Posterior cingulate gyrus (tissue), 11 donors: ENCODE results near the gene MAN2A1.

Experiments used
- DNase-seq, 10 donors: peaks; one replicate each; pipeline versions ENCODE4 v3.0.0 to v3.0.0-alpha.2; 2020 to 2021; ENCODE audit warnings: mixed read lengths in 3 of 10
- intact Hi-C: fragments of 100-400 bp; cut with DNase I; formaldehyde crosslinking; loops from one replicate; pipeline ENCODE4 v1.15.1; 2023

The MAN2A1 gene

DNA sequence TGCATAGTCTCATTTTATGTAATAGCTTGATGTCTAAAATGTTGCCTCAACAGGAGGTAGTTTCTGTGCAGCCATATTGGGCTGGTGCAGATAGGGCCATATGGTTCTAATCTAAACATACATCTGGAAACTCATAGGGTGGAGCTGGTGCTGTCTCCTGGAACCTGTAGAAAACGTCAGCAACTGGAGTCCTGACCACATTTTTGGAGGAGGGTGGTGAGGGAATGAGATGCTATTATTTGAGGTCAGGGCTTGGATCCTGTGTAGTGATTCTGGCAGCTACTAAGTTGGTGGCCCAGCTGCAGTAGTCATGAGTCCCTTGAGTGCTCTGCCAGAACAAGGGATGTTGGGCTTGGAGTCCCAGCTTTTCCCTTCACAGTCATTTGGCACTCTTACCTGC is 14.1 kb downstream of the MAN2A1 start:
- no peak for DNase-seq
- intact Hi-C loops = loop anchor here (5.0 kb wide), 1 partner anchor 38 kb away; no protein-coding TSS in a partner anchor

DNA sequence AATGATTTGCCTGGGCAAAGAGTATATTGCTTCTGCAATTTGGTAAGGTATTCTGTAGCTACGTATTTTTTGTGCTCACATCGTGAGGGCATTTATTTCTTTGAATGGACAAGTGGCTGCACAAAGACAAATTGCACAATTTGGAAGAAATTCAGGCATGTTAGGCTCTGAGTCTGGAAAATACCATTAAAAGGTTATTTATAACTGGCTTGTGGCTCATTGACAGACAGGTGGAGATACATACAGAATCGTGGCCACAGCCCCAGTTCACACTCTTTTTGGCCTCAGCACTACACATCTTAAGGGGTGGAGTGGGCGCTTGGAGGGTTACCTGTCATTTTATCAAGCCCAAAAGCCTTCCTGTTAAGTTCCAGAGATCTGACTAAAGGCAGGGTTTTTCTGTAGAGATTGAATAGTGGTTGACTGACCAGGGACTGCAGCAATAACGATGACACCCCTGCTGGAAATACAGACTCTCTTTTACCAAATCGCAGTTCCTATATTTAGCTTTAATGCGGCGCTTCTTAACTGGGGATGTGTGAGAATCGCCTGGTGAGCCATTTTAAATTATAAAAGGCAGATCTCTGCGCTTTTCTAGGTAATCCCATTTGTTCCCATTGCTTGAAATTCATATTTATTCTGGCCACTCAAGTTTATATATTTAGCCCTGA is 14.7 kb downstream of the MAN2A1 start:
- DNase-seq = no peak
- intact Hi-C loops = loop anchor here (5.0 kb wide), 1 partner anchor 38 kb away; no protein-coding TSS in a partner anchor

DNA sequence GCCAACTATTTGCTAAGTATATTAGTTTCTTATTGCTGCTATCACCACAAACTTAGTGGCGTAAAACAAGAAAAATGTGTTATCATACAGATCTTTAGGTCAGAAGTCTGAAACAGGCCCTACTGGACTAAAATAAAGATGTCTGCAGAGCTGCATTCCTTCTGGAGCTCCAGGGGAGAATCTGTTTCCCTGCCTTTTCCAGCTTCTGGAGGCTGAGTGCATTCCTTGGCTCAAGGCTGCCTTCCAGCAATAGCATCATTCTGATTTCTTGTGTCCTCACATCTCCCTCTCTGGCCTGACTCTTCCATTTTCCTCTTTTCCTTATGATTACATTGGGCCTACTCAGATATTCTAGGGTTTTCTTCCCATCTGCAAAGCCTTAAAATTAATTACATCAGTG is 15.9 kb downstream of the MAN2A1 start:
- no peak for DNase-seq
- intact Hi-C loops = no loop called here

DNA sequence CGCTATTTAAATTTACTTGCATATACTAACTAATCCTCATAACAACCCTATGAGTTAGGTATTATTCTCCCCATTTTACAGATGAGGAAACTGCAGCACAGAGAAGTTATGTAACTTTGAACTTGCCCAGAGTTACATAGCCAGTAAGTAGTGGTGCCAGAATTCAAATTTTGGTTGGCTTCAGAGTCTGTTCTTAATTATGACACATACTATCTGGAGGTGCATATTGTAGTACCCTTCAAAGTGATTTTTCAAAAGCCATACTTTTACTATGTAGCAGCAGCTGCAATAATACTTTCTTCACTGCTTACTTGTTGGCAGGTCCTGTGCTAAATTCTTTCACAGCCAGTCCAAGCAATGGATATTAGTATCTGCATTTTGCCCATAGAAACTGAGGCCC is 16.4 kb downstream of the MAN2A1 start:
- intact Hi-C loops = no loop called here
- DNase-seq = no peak

DNA sequence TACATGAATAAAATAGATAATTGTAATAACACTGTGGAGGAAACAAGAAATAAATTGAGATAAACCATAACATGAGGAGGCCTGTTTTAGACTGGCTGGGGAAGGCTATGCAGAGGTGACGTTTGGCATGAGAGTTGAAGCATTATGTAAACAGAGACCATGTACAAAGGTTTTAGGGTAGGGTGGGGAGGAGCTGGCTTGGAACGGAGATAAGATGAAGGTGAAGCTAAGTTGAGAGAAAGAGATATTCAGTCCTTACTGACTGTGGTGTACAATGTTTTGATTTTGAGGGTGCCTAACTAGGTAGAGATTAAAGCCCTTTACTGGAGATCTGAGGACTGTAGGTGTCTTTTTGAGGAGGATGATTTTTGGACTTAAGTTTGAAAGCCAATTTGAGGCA is 17.8 kb downstream of the MAN2A1 start:
- intact Hi-C loops = no loop called here
- no peak for DNase-seq

DNA sequence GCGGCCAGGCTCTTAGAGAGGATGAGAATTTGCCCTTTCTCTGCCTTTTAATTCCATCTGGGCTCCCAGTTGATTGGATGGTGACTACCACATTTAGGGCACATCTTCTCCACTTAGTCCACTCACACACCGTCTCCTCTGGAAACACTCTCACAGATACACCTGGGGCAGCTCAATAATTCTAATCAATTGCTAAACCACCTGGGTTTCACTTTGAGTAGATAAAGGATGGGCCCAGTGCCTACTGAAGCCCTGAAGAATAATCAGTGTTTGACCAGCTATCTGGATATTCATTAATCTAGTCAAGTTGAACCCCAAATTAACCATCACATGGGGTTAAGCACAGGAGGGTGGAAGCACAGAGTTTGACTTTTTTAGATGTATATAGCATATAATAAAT is 19.1 kb downstream of the MAN2A1 start:
- DNase-seq = no peak
- intact Hi-C loops = no loop called here

DNA sequence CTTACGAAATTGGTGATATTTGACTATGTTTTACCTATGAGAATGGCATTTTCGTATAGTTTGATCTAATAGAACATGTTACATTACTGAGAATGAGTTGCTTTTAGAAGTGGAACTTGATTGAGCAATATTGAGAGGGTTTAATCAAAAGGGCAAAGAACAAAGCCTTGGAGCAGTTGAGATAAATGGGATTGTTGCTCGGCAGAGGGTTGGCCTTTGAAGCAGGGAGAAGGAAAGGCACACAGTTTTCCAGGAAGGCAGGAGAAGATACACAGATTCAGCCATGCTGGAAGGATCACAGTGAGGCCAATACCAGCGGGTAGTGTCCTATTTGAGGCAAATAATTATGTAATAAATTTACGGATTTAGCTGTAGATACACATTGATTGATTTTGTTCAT is 19.5 kb downstream of the MAN2A1 start:
- intact Hi-C loops = no loop called here
- no peak for DNase-seq

DNA sequence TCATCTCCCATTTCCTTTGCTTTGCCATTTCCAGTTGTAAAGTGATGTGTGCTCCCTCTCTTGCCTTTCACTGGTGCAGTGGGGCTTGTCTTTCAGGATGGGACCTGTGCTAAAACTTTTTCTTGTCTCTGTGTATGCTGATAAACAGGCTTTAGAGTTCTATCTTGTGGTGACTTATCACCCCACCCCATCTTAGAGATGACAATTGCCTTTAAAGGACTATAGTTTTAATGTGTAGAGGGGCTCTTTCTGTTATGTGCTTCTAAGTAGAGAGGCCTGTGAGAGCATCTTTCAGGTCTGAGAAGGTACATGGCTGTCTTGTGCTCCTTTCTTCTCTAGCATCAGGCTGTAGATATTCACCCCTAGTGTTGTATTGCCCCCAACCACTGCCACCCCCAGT is 21.9 kb downstream of the MAN2A1 start:
- intact Hi-C loops = no loop called here
- no peak for DNase-seq

DNA sequence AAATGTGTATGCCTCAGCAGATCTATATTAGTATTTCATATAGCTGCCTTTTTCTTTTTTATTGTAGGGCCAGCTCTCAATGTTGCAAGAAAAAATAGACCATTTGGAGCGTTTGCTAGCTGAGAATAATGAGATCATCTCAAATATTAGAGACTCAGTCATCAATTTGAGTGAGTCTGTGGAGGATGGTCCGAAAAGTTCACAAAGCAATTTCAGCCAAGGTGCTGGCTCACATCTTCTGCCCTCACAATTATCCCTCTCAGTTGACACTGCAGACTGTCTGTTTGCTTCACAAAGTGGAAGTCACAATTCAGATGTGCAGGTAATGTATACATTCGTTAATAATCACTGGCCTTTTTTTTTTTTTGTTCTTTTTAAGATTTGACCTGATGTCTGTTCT is 23.7 kb downstream of the MAN2A1 start:
- DNase-seq = no peak
- intact Hi-C loops = no loop called here

DNA sequence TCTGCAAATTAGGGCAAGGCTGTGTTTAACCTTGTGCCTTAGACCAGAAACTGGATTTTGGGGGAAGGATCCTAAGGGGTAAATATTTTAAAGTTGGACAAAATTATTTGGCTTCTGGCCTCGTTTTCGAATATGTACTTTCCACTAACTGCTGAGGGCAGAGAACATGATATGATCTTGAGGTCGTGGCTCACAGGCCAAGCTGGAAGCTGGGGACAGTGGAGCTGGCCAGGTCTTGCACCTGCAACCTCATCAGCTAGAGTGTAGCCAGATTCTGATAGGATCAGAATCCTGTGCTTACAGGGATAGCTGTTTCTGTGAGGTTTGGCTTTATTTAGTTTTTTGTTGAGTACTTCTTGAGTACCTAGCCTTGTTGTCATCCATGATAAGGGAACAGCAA is 24.9 kb downstream of the MAN2A1 start:
- intact Hi-C loops = no loop called here
- no peak for DNase-seq

DNA sequence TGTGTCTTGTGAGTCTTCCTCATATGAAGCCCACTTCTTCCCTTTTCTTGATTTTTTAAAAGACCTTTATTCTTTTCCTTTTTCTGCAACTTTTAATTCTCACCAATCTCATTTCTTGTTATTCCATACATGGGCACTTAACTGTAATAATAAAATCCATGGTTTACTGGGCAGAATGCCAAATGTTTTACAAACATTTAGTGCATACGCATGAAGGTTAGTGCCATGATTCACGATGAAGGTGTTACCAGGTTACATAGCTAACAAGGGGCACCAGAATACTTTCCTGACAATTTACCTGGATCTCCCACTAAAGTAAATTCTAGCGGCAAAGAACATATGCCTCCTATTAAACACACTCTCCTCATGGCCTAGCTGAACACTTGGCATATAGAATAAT is 28.5 kb downstream of the MAN2A1 start:
- no peak for DNase-seq
- intact Hi-C loops = no loop called here

DNA sequence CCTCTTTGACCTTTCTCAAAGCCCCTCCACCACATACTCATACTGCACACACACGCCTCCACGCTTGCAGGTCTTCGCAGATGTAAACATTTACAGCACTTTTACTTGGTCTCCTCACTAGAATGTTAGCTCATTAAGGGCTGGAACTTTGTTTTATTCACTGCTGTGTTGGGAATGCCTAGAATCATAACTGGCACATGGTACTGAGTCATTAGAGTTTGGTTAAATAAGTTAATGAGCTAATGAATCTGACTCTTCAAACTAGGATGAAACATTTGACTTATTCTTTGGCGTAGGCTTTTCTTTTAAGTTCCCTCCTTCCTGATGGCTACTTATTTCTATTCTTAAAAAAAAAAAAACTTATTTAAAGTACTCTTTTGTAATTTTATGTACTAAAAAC is 28.9 kb downstream of the MAN2A1 start:
- DNase-seq = no peak
- intact Hi-C loops = no loop called here

DNA sequence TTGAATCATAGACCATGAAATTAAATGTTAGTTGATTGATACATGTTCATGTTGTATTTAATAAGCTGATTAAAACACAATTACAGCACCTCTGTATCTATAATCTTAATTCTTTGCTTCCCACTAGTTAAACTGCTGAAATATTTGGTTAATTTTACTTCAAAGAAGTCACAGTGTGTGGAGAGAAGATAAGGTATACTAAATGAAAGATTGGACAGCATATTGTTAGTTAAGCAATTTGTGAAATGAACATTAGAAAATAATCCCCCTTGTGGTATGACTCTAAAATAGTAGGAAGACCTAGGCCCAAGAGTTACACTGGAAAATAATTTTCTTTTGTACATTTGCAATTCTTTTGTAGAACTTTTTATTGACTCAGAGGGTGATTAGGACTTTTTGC is 30.3 kb downstream of the MAN2A1 start:
- no peak for DNase-seq

DNA sequence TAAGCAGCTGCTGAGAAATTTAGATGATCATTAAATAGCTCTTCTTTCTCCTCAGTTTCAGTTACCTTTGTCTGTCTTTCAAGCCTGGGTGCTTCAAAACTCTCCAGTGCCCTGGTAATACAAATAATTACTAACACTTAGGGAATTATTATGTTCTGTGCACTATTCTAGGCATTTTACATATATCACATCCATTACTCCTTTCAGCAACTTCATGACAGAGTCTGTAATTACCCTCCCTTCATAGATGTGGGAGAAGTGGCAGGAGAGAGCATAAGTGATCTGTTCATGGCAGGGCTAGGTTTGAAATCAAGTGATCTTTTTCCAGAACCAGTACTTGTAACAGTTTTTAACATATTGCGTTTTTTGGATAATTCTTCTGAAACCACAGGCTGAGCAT is 32.0 kb downstream of the MAN2A1 start:
- intact Hi-C loops = no loop called here
- DNase-seq = no peak

More for the DNA sequence above, 30.3 kb downstream of the MAN2A1 start:
- intact Hi-C loops = no loop called here

DNA sequence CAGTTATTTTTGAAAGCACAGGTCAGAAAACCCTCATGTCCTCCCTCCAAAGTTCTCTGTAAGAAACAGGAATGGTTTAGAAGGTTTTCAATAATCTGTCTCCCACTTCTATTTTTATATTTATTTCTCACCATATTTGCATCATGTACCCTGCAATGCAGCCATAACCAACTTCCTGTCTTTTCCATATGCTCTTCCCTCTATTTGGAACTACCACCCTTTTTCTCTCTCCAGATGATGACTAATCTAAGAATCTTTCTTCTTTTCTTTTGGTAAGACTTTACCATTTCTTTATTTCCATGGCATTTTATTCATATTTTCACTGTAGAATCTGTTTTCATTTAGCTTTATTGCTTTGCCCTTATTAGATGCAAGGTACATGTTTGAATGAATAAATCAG is 33.9 kb downstream of the MAN2A1 start:
- intact Hi-C loops = no loop called here
- no peak for DNase-seq

DNA sequence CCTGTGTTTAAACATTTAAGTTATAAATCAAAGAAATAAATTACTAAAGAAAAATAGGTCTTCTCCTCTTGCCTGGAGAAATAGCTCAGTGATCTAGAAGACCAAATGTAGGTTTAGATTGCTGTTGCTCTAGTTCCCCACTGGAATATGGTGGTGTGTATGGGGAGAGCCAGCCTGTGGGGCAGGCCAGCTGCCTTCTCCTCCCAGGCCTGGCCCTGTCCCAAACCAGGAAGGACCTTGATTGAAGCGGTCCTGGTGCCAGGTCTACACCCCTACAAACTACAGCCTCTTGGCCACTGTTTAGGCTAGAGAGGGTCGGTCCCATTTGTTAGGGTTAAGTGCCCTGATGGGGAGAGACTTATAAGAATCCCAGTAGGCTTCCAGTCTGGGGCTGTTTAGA is 35.4 kb downstream of the MAN2A1 start:
- intact Hi-C loops = no loop called here
- no peak for DNase-seq

DNA sequence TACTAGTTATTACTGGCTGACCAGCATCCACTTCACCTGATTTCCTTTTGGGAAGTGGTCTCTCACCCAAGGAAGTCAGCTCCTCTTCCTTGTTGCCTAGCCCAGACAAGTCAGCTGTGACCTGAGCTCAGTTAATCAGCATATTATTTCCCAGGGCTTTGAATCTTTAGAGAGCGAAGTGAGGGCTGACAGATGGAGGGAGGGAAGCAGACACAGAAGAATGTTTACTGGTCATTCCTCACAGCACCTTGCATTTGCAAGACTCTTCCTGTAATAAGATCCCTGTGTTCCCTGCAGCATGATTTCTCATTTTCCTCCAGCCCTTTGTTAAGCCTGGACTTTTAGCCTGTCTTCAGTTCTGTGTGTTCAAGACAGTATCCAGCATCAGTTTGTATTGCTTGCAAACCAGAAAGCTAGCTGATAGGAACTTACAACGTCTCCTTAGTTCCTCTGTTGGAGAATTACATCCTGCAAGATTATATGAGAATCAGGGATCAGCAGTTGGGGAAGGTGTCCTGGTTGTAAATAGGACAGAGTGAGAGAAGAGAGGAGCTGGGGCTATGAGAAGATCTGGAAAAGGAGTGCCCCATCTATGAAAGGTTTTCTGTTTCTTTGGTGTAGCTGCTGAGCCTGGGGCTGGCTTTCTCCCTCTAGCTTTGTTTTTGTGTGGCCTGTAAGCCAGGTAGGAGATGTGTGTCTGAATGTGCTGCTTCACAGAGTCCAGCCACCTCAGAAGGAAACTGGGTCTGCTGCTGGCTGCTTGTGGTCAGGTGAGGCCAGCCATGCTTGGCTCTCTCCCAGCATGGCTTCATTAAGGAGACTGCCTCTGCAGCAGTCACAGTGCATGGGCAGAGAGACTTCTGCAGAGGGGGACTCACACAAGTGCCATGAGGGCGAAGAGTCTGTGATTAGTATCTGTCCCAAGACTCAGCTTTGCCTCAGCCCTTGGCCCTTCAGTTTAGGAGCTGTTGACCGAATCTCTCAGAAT is 50.3 kb downstream of the MAN2A1 start:
- intact Hi-C loops = loop anchor here (5.0 kb wide), 1 partner anchor 38 kb away; no protein-coding TSS in a partner anchor
- peak in 3 of 10 donors; percentile 17 to 85 (median 72) for DNase-seq

DNA sequence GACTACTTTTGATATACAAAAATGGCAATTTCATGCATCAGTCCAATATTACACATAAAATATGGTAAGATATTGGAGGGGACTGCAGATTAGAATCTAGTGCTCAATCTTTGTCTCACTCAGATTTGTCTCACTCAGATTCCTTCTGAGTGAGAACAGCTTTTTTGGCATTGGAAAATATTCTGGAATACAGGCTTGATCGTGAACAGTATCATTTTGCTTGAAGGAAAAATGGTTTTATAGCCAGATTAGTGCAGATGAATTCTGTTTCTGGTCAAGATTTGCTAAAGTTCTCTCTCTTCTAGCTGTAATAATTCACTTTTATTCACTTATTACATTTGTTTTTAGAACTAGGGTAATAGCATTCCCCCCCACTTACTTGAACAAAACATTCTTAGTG is 51.2 kb downstream of the MAN2A1 start:
- intact Hi-C loops = loop anchor here (5.0 kb wide), 1 partner anchor 39 kb away; no protein-coding TSS in a partner anchor
- DNase-seq = no peak

DNA sequence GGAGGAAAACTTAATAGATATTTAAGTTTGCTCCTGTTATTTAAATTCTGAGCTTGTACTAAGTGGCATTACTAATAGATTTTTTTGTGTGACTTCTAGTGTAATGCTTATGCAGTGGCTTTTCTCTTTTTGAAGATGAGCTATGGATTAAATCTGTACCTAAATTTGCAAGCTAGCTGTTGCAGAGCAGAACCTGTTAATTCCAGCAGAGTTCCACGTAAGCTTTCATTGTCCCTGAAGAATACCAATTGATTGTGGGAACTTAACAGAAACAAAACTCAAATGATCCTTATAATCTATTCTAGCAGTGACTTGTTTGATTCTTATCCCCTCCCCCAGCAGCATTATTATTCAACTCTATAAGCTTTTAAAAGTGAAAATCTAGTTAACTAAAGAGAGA is 51.7 kb downstream of the MAN2A1 start:
- intact Hi-C loops = loop anchor here (5.0 kb wide), 1 partner anchor 39 kb away; no protein-coding TSS in a partner anchor
- DNase-seq = no peak

DNA sequence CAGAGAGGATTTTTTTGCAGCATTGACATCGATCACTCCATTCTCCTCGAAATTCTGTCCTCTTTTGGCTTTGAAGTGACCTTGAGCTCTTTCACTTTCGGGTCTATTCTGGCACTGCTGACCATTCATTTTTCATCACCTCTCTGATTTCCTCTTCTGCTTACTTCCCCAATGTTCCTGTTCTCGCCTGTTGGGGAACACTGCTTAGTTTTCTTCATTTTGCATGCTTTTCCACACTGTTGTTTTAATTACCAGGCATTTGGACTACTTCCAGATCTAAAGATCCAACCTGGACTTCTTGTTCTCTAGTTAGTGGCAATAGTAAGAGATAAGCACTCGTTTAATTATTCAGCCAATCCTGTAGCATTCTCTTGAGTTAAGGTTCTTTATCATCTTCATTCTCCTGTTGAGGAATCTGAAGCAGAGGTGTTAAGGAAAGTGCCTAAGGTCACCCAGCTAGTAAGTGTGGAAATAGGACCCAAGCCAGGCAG is 53.4 kb downstream of the MAN2A1 start:
- DNase-seq = no peak
- intact Hi-C loops = loop anchor here (5.0 kb wide), 1 partner anchor 41 kb away; no protein-coding TSS in a partner anchor

DNA sequence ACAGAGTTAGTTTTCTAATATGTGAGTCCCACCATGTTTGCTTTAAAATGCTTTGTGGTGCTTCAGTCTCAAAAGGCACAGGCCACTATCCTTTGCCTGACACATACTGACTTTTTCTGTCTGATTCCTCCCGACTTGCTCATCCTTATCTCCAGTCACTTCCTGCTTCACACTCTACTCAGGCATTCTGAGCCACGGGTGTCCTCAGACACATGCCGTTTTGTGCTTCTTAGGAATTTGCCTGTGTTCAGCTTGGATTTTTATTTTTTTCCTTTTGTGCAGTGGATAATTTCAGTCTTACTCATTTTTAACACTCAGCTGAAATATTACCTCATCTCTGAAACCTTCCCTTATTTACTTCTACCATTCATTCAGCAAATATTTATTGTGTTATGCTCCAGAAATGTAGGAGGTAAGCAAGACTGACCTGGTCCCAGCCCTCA is 54.1 kb downstream of the MAN2A1 start:
- DNase-seq = peak in 3 of 10 donors; percentile 41 to 80 (median 69)
- intact Hi-C loops = loop anchor here (5.0 kb wide), 1 partner anchor 41 kb away; no protein-coding TSS in a partner anchor
